Naive B cell (primary cell): ENCODE data around the gene PTPN1. TPM values are rescaled to one million over a fixed set of nuclear protein-coding genes. Genes with fewer than 3 reads are reported as not detected.
A peak's percentile ranks its signal among the peaks of the same experiment; 100 is the strongest.
"Not testable (repeated sequence)": the region's sequence is repeated elsewhere in the genome, so short reads cannot be mapped to it uniquely, and the experiment has no call there.

Experiments
- ATAC-seq, 2 donors: fragments of 150-1000 bp; cut with Tn5 transposase; 2 replicates each; pipeline ENCODE4 v1.10.0; 2021; ENCODE audit warnings: low read depth in 2 of 2, mild to moderate bottlenecking in 2 of 2, moderate library complexity in 2 of 2
- DNase-seq: peaks from one replicate; pipeline ENCODE4 v3.0.0; 2022
- H3K27ac Mint-ChIP-seq, 6 donors: one replicate each; pipeline ENCODE4 v1.8.0; 2020 to 2022; ENCODE audit warnings: mild to moderate bottlenecking in 6 of 6, mixed read lengths in 6 of 6, moderate library complexity in 5 of 6, inconsistent platforms in 2 of 6
- H3K27me3 Mint-ChIP-seq, 3 donors: one replicate each; pipeline ENCODE4 v1.8.0; 2021 to 2022; ENCODE audit warnings: mixed read lengths in 3 of 3, mild to moderate bottlenecking in 1 of 3
- H3K36me3 Mint-ChIP-seq, 2 donors: one replicate each; pipeline ENCODE4 v1.8.0; 2020 to 2022; ENCODE audit warnings: mixed read lengths in 2 of 2, inconsistent platforms in 1 of 2, mild to moderate bottlenecking in 1 of 2
- H3K4me1 Mint-ChIP-seq, 3 donors: one replicate each; pipeline ENCODE4 v1.8.0; 2020 to 2022; ENCODE audit warnings: mixed read lengths in 3 of 3, inconsistent platforms in 1 of 3, mild to moderate bottlenecking in 1 of 3, moderate library complexity in 1 of 3
- H3K4me3 Mint-ChIP-seq, 8 donors: one replicate each; pipeline ENCODE4 v1.8.0; 2020 to 2022; ENCODE audit warnings: mild to moderate bottlenecking in 8 of 8, mixed read lengths in 8 of 8, moderate library complexity in 8 of 8, inconsistent platforms in 2 of 8
- H3K9me3 Mint-ChIP-seq, 7 donors: one replicate each; pipeline ENCODE4 v1.8.0; 2020 to 2022; ENCODE audit warnings: mixed read lengths in 7 of 7, mild to moderate bottlenecking in 5 of 7, inconsistent platforms in 2 of 7, moderate library complexity in 1 of 7
- polyA plus RNA-seq, 6 donors: library from polyadenylated mRNA; unstranded; fragments of 300-500 nt; fragmentation: Illumina TruSeq; gene quantifications; one replicate each; pipeline ENCODE4 v1.2.3, GENCODE V29; 2021; ENCODE audit warnings: low read depth in 6 of 6

Gene PTPN1
- polyA plus RNA-seq, 6 donors from 2014 or later, result 14.0 to 57.1 (median 46.1) TPM

DNA sequence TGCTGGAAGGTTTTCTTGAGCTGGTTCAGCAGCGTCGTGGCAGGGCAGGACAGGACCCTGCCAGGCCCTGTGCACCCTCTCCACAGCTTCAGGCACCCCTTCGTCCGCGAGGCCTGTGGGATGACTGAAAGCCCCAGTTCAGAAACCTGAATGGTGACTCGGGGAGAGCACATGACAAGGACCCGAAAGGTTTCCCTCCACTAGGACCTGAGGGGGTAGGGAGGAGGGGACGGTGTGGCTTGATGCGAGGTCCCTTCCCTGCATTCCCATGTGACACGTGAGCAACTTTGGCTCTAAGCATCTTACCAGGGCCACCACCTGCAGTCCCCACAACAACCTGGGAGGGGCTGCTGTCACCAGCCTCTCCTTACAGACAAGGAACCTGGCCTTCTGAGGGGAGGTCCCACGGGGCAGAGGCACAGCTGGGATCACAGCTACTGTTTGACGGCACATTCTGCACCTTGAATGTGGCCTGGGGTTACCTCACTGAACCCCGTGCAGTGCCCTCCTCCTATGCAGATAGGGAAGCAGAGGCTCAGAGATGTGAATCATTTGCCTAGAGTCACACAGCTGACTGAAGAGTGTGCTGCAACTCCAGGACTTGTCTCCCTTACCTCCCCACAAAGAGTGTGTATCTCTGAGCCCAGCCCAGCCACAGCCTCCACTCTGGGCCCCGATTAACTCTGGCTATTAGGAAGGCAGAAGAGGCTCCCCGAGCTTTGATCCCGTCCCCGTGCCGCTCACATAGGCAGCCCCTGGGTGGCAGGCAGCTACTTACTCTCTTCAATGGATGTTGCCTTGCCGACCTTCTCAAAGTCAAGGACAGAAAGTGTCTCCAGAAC is 84.6 kb downstream of the PTPN1 start:
- H3K36me3 Mint-ChIP-seq, result no peaks in the 10 kb centered on the region
- H3K27me3 Mint-ChIP-seq, result no peaks in the 10 kb centered on the region
- DNase-seq, result no peak
- H3K4me1 Mint-ChIP-seq, result peaks cover 8 to 12% (median 12%) of the 10 kb centered on the region in 3 donors
- peak overlapping the region in 1 of 8 donors; percentile 38 for H3K4me3 Mint-ChIP-seq
- no peaks in the 10 kb centered on the region for H3K9me3 Mint-ChIP-seq
- ATAC-seq, result peak; percentile 69 to 75
- peak overlapping the region in 1 of 6 donors; percentile 79 for H3K27ac Mint-ChIP-seq

DNA sequence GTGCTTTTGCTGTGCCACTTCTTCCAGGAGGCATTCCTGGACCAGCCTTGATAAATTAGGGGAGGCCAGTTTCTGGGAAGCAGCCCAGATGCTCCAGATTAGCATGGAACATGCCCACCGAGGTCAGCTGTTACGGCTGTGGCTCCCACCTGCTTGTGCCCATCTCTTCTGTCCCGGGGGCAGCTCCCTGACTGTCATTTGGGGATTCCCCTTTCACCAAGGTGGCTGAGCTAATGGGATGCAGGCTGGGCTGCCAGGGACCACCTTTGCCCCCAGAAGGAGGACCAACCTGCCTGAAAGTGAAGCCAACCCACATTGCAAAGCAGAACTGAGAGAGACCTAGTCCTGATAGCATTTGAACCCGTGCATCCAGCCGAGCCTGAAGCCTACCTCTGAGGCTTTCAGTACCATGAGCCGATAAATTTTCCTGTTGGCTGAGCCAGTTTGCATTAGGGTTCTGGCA is 85.3 kb downstream of the PTPN1 start:
- H3K27ac Mint-ChIP-seq, result peak overlapping the region in 2 of 6 donors; percentile 66 to 79
- H3K4me1 Mint-ChIP-seq, result peaks cover 8 to 12% (median 12%) of the 10 kb centered on the region in 3 donors
- H3K36me3 Mint-ChIP-seq, result no peaks in the 10 kb centered on the region
- ATAC-seq (peak in 1 of 2 donors; percentile 13), DNase-seq (no peak)
- no peaks in the 10 kb centered on the region for H3K9me3 Mint-ChIP-seq
- H3K27me3 Mint-ChIP-seq, result no peaks in the 10 kb centered on the region
- H3K4me3 Mint-ChIP-seq, result no peak overlapping the region

DNA sequence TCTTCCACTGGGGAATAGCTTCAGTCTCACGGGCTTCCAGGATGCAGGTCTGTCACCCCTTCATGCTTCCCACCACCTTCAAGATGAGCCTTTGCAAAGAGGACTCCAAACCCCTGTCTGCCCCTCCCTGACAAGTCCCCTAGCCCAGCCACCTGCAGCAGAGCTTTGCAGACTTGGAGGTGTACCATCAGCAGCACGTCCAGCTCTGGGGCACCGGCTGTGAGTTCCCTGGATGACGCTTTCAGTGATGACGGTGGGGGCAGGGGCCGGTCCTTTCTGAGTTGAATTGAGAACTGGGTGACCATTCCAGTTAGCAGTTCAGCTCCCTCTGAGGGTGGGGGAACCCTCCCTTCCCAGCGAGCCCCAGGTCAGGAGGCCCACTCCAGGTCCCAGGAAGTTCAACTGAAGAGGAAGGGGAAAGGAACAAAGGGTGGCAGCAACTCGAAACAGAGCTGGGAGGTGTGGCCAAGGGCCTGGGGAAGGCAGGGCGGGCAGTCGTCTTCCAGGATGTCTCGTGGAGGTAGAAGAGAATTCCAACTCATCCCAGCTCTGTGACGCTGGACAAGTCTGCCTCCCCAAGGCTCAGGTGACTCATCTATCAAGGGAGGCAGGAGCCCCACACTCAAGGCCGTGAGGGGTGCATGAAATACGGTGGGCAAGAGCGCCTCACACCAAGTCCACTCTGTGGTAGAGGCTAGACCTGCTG is 86.0 kb downstream of the PTPN1 start:
- H3K4me1 Mint-ChIP-seq, result peaks cover 8 to 15% (median 12%) of the 10 kb centered on the region in 3 donors
- no peaks in the 10 kb centered on the region for H3K9me3 Mint-ChIP-seq
- no peak for DNase-seq
- H3K27me3 Mint-ChIP-seq, result no peaks in the 10 kb centered on the region
- peak overlapping the region in 3 of 6 donors; percentile 66 to 81 (median 70) for H3K27ac Mint-ChIP-seq
- ATAC-seq, result no peak
- H3K4me3 Mint-ChIP-seq, result peak overlapping the region in 1 of 8 donors; percentile 66
- no peaks in the 10 kb centered on the region for H3K36me3 Mint-ChIP-seq

DNA sequence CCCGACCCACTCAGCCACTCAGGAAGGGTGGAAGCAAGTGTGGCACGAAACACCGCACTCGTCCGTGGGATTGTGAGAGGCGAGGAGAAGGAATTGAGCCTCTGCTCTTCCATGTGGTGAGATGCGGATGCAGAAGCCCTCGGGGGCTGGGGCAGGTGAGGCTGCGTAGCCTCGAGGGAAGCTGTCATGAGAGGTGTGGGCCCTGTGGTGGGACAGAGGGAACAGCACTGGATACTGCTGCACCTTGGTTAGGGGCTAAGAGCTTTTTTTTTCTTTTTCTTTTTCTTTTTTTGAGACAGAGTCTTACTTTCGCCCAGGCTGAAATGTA is 86.5 kb downstream of the PTPN1 start:
- DNase-seq (no peak), ATAC-seq (no peak)
- no peaks in the 10 kb centered on the region for H3K36me3 Mint-ChIP-seq
- peaks cover 8 to 15% (median 12%) of the 10 kb centered on the region in 3 donors for H3K4me1 Mint-ChIP-seq
- no peaks in the 10 kb centered on the region for H3K27me3 Mint-ChIP-seq
- H3K27ac Mint-ChIP-seq, result peak overlapping the region in 2 of 6 donors; percentile 20 to 70
- H3K4me3 Mint-ChIP-seq, result no peak overlapping the region
- H3K9me3 Mint-ChIP-seq, result no peaks in the 10 kb centered on the region

DNA sequence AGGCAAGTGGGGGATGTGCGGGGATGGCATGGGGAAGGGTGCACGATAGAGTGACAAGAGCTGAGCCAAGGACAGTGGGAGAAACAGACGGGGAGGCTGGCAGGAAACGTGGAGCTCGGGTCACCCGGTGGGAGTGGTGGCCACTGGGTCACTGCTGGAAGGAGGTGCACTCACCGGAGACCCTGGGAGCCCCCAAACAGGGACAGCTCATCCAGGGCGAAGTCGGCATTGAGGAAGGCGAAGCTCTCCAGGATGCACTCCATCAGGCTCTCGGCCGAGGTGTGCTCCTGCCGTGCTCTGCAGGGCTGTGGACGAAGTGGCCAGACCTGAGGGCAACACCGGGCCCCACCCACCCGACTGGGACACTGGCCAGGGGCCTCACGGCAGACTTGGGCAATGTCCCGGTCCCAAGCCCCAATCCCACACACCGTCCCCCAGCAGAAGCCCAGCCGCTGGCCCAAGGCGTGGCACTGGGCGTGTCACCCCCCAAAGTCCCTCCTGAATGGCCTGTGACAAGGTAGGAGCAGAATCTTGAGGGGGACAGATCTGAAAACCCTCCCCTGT is 87.3 kb downstream of the PTPN1 start:
- peak overlapping the region in 1 of 6 donors; percentile 20 for H3K27ac Mint-ChIP-seq
- no peaks in the 10 kb centered on the region for H3K36me3 Mint-ChIP-seq
- H3K9me3 Mint-ChIP-seq, result no peaks in the 10 kb centered on the region
- peak overlapping the region in 1 of 8 donors; percentile 35 for H3K4me3 Mint-ChIP-seq
- peaks cover 8 to 15% (median 12%) of the 10 kb centered on the region in 3 donors for H3K4me1 Mint-ChIP-seq
- ATAC-seq (no peak), DNase-seq (no peak)
- no peaks in the 10 kb centered on the region for H3K27me3 Mint-ChIP-seq

DNA sequence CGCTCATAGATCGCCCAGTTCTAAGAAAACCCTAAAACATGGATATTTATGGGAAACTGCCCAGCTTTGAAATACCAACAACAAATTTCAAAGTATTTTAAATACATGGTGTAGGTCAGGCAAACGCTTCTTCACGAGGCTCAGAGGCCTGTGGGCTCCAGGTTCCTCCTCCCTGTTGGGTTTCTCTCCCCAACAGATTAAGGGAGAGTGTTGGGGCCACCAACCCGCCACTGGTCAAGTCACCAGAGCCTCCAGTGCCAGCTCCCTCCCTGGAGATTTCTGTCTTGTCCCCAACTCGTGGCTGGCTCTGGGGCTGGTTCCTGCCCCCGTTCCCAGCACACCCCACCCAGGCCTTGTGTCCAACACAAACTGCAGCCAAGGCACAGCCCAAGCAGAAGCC is 87.9 kb downstream of the PTPN1 start:
- no peak for ATAC-seq
- Mint-ChIP-seq H3K27me3 (peaks cover 0 to 5% (median 0%) of the 10 kb centered on the region in 3 donors), H3K36me3 (no peaks in the 10 kb centered on the region), H3K9me3 (no peaks in the 10 kb centered on the region), H3K27ac (peak overlapping the region in 4 of 6 donors; percentile 20 to 86 (median 62)), H3K4me3 (peak overlapping the region in 1 of 8 donors; percentile 47), H3K4me1 (peaks cover 8 to 19% (median 14%) of the 10 kb centered on the region in 3 donors)
- no peak for DNase-seq

DNA sequence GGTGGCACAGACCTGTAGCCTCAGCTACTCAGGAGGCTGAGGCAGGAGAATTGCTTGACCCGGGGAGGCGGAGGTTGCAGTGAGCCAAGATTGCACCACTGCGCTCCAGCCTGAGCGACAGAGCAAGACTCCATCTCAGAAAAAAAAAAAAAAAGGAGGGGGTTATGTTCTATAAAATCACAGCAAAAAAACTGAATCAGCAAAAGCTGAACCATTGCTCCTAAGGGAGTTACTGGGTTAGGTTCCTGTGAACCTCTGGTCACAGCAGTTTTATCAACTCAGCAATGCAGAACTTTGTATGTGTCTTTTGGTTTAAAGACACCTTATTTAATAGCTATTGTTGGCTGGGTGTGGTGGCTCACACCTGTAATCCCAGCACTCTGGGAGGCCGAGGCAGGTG is 88.6 kb downstream of the PTPN1 start:
- H3K36me3 Mint-ChIP-seq, H3K4me3 Mint-ChIP-seq, H3K27ac Mint-ChIP-seq, H3K9me3 Mint-ChIP-seq, H3K27me3 Mint-ChIP-seq, DNase-seq, ATAC-seq: not testable (repeated sequence)
- H3K4me1 Mint-ChIP-seq, result peaks cover 8 to 19% (median 15%) of the 10 kb centered on the region in 3 donors

DNA sequence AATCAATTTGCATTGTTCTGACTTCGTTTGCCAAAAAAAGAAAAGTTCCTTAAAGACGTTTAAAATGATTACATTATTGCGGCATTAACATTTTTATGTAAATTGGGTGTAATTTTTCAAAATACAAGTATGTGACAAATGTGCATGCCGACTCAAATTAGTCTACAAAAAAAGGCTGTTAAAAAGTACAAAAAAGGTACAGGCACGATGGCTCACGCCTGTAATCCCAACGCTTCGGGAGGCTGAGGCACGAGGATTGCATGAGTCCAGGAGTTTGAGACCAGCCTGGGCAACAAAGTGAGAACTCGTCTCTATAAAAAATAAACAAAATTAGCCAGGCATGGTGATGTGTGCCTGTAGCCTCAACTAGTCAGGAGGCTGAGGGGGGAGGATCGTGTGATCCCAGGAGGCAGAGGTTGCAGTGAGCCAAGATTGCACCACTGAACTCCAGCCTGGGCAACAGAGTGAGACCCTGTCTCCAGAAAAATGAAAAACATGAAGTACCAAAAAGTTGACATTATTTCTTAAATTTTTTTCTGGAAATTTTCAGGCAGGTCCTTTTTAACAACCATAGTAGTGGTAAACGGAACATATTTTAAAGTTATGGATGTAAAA is 90.2 kb downstream of the PTPN1 start:
- no peaks in the 10 kb centered on the region for H3K9me3 Mint-ChIP-seq
- no peaks in the 10 kb centered on the region for H3K36me3 Mint-ChIP-seq
- peak overlapping the region in 2 of 6 donors; percentile 71 to 78 for H3K27ac Mint-ChIP-seq
- peaks cover 8 to 17% (median 12%) of the 10 kb centered on the region in 3 donors for H3K4me1 Mint-ChIP-seq
- peak overlapping the region in 1 of 8 donors; percentile 18 for H3K4me3 Mint-ChIP-seq
- ATAC-seq, result no peak
- DNase-seq, result no peak
- H3K27me3 Mint-ChIP-seq, result peaks cover 0 to 7% (median 0%) of the 10 kb centered on the region in 3 donors

DNA sequence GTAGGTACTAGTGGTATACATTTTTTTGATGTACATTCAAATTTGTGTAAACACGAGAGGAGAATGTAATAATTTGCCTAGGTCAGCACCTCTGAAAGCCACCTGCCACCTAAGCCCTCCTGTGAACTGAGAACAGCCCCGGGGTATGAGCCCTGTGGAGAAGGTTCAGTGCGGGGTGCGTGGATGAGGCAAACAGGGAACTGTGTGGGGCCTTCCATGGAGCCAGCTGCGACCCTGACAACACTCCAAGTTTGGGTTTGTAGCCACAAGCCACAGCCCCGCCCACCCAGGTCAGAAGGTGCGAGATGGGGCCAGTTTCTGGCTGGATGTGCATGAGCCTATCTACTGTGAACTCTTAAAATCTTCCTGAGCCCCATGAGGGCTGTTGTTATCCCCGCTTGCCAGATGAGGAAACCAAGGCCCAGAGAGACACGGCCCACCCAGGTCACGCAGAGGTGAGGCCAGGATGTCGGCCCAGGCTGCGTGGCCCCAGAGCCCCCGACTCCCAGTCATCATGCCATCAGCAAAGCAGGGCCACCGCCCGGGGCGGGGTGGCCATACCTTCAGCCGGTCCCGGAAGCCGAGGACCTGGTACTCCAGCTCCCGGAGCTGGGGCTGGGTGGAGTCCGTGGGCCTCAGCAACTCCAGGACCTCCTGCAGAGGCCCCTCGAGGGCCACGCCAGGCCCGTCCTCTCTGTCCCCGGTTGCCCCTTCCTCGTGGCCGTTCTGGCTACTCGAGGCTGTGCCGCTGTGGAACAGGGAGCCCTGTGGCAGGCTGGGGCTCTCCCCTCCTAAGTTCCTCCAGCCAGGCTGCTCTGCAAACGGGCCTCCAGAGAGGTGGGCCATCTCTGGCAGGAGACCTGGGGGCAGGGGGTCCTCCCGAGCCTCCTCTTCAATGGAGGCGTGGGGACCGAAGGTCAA is 91.6 kb downstream of the PTPN1 start:
- H3K4me3 Mint-ChIP-seq, result no peak overlapping the region
- H3K27me3 Mint-ChIP-seq, result peaks cover 0 to 7% (median 7%) of the 10 kb centered on the region in 3 donors
- no peak for ATAC-seq
- no peak overlapping the region for H3K27ac Mint-ChIP-seq
- peaks cover 0 to 7% (median 4%) of the 10 kb centered on the region in 3 donors for H3K4me1 Mint-ChIP-seq
- no peaks in the 10 kb centered on the region for H3K36me3 Mint-ChIP-seq
- no peaks in the 10 kb centered on the region for H3K9me3 Mint-ChIP-seq
- no peak for DNase-seq

DNA sequence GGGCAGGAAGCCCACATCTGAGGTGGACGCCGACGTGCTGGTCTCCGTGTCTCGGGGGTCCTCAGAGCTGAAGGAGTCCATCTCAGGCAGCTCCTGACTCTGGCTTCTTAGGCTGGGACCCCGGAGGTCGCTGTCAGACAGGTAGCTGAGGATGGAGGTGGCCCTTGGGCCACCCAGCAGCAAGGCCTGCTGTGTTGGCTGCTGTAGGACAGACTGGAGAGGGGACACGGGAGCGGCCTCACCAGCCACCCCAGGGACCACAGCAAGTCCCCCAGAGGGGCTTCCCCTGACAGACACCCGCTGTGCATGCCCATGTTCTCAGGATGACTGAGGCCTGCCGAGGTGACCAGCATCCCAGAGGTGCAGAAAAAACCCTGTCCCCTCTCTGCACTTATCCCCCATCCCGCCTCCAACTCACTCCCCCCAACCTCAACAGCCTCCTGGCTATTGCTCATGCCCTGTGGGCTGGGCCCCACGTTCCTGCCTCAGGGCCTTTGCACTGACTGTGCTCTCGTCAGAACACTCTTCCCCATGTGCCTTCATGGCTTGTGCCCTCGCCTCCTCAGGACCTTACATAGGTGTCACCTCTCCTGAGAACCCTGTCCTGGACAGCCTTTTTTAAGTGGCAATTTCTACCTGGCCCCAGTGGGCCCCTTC is 92.4 kb downstream of the PTPN1 start:
- peaks cover 0 to 7% (median 4%) of the 10 kb centered on the region in 3 donors for H3K4me1 Mint-ChIP-seq

DNA sequence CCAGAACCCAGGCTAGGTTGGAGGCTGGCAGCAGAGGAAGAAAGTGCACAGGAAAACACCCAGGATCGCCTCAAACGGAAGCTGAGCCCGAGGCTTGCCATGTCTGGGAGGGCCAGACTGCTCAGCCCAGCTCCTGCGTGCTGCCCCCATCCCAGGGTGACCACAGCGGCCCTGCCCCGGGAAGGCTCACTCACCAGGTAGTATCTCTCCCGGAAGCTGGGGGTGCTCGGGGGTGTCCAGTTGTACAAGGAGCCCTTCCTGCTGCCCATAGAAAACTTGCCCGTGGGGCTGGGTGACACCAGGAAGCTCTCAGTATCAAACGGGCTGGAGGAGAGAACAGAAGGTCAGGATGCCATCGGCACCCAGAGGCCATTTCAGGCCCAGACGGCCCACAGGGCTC is 94.3 kb downstream of the PTPN1 start:
- Mint-ChIP-seq H3K4me1 (peaks cover 0 to 7% (median 3%) of the 10 kb centered on the region in 3 donors), H3K4me3 (peak overlapping the region in 1 of 8 donors; percentile 55), H3K27ac (peak overlapping the region in 1 of 6 donors; percentile 20), H3K27me3 (peaks cover 0 to 7% (median 7%) of the 10 kb centered on the region in 3 donors), H3K36me3 (no peaks in the 10 kb centered on the region), H3K9me3 (no peaks in the 10 kb centered on the region)
- ATAC-seq, result no peak
- no peak for DNase-seq

More for the DNA sequence above, 92.4 kb downstream of the PTPN1 start:
- Mint-ChIP-seq H3K27me3 (peaks cover 0 to 7% (median 7%) of the 10 kb centered on the region in 3 donors), H3K9me3 (no peaks in the 10 kb centered on the region), H3K4me3 (no peak overlapping the region), H3K27ac (peak overlapping the region in 1 of 6 donors; percentile 59), H3K36me3 (no peaks in the 10 kb centered on the region)
- no peak for ATAC-seq
- no peak for DNase-seq

DNA sequence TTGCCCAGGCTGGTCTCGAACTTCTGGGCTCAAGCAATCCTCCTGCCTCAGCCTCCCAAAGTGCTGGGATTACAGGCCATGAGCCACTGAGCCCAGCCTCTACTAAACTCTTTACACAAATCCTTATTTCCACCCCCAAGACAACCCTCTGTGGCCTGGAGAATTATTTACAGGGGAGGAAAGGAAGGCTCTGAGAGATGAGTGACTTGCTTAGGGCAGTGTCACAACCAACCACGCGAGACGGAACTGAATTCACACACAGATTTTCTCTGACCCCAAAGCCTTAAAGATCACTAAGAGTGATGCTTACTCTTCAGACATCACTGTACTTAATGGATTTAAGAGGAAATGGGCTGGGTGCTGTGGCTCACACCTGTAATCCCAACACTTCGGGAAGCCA is 95.0 kb downstream of the PTPN1 start:
- peaks cover 0 to 7% (median 3%) of the 10 kb centered on the region in 3 donors for H3K4me1 Mint-ChIP-seq
- H3K36me3 Mint-ChIP-seq, result no peaks in the 10 kb centered on the region
- H3K27me3 Mint-ChIP-seq, result peaks cover 0 to 7% (median 7%) of the 10 kb centered on the region in 3 donors
- H3K27ac Mint-ChIP-seq, result peak overlapping the region in 1 of 6 donors; percentile 10
- no peak overlapping the region for H3K4me3 Mint-ChIP-seq
- ATAC-seq (no peak), DNase-seq (no peak)
- H3K9me3 Mint-ChIP-seq, result no peaks in the 10 kb centered on the region
